NT2/D1 (cell line): ENCODE measurements around the gene DNAJB13.

Source experiments
- SUZ12 ChIP-seq: IDR thresholded peaks from 2 replicates; pipeline ENCODE4 v1.6.1; 2011; ENCODE audit not compliant: insufficient read length, insufficient read depth; ENCODE audit errors: extremely low read depth
- YY1 ChIP-seq: IDR thresholded peaks from 2 replicates; pipeline ENCODE4 v1.6.1; 2011; ENCODE audit not compliant: insufficient read length, insufficient read depth
- ZNF274 ChIP-seq: IDR thresholded peaks from 2 replicates; pipeline ENCODE4 v1.6.1; 2011; ENCODE audit warnings: mild to moderate bottlenecking, low read depth, low read length

DNA sequence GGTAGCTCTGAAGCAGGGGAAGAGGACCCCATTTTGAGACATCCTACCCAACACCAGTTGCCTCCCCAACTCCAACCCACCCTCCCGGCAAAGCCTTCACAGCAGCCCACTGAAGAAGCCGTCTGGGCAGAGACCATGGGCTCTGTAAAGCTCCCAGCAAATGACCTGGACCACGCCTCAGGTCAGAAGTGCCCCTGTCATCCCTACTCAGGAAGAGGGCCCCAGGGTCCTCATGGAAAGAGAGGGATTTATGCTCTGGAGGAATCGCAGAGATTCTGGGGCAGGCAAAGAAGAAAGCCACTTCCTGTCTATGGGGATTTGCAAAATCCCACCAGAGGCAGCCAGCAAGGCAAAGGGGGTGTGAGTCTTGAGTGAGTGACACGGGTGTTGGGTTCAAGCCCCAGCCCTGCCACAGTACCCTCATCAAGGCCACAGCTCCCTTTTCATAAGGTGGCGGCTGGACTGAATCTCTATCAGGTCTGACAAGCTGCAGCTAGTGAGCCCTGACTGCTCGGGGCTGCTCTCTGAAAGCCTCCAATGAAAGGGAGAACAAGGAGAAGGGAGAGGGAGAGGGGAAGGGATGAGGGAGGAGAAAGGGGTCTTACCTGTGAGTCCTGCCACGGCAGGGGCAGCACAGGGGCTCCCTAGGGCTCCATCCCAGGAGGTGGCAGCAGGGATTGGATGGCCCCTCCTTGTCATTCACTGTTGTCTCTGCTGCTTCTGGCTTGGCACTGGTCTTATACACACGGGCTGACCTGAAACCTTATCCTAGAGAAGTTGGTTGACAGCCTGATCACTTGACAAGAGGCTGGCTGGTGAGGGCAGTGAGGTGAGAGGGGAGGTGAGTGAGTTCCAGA lies 57.8 kb downstream of the DNAJB13 start, which contains the start of gene UCP3:
- TF ChIP-seq ZNF274 (no peak), SUZ12 (no peak), YY1 (no peak)
